ENCODE measurements around the gene EEFSEC.

EEFSEC gene

GRCh38 chr3:128348805-128349531 is 195.7 kb downstream of the EEFSEC start:
- DNase-seq: no peak

- no peak for DNase-seq
Measured at GRCh38 chr3:128349963-128350599, 196.8 kb downstream of the EEFSEC start.

- peak in 1 of 51 donors; percentile 8 for DNase-seq
Measured at GRCh38 chr3:128351546-128351945, 198.3 kb downstream of the EEFSEC start.

GRCh38 chr3:128352326-128352725 is 199.0 kb downstream of the EEFSEC start:
- DNase-seq: peak in 4 of 51 donors; percentile 14 to 22 (median 18)

GRCh38 chr3:128353361-128353965 is 200.2 kb downstream of the EEFSEC start:
- no peak for DNase-seq

GRCh38 chr3:128353991-128354687 is 200.9 kb downstream of the EEFSEC start:
- DNase-seq: no peak

GRCh38 chr3:128354788-128355542 is 201.7 kb downstream of the EEFSEC start:
- no peak for DNase-seq

- DNase-seq: no peak
Measured at GRCh38 chr3:128355543-128355919, 202.2 kb downstream of the EEFSEC start.

- no peak for DNase-seq
Measured at GRCh38 chr3:128356822-128357221, 203.5 kb downstream of the EEFSEC start.

- no peak for DNase-seq
Measured at GRCh38 chr3:128357538-128357937, 204.3 kb downstream of the EEFSEC start.

- no peak for DNase-seq
Measured at GRCh38 chr3:128358156-128358895, 205.0 kb downstream of the EEFSEC start.

- DNase-seq: no peak
Measured at GRCh38 chr3:128359060-128359664, 205.9 kb downstream of the EEFSEC start.

GRCh38 chr3:128359846-128360642 is 206.8 kb downstream of the EEFSEC start:
- DNase-seq: no peak

GRCh38 chr3:128360705-128361271 is 207.5 kb downstream of the EEFSEC start:
- DNase-seq: no peak

- DNase-seq: no peak
Measured at GRCh38 chr3:128362026-128362965, 209.0 kb downstream of the EEFSEC start.

- no peak for DNase-seq
Measured at GRCh38 chr3:128364291-128364690, 211.0 kb downstream of the EEFSEC start.

- no peak for DNase-seq
Measured at GRCh38 chr3:128364808-128365360, 211.6 kb downstream of the EEFSEC start.

Data from hypothalamus (tissue), 51 donors.